Measurements from ENCODE around the gene NDEL1. TPM values are rescaled to one million over a fixed set of nuclear protein-coding genes. Genes with fewer than 3 reads are reported as not detected.

Gene NDEL1
- total RNA-seq, 4 donors from 2014 or later = 31.3 to 60.6 (median 41.5) TPM

DNA sequence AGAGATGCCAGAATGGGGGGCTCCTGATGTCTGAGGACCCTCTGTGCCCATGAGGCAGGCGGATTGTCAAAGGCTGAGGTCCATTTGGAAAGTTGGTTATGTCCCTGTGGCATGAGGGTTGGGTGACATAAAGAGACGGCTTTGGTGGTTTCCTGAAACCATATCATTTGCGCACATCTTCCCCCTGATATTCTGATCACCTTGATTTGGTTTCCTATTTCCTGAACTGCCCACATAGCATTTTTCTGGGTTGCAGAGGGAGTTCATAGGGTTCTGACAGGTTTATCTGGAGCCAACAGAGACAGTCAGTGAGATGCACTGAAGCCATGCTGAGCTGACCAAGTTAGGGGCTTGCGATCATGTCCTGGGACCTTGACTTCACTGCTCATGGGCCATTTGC, 22.4 kb upstream of the NDEL1 start:
- intact Hi-C loops (cut with DNase I; ENCODE audit: low total_unique reads) (no loop called here), in situ Hi-C loops (cut with MboI; ENCODE audit: low sequenced_read_pairs in 4 of 4) (loop anchor here (5.0 to 25.0 kb wide), 3 partner anchors 224 to 334 kb away; partner anchors contain the start of genes CCDC42 (in 1 of the 4) and MYH10 (in 1 of the 4))
- H3K36me3 ChIP-seq = no peaks in the 10 kb centered on the region
- H3K27ac ChIP-seq = no peak overlapping the region
- H3K9me3 ChIP-seq = no peaks in the 10 kb centered on the region
- no peak for DNase-seq
- no peak overlapping the region for H3K4me3 ChIP-seq
- peaks cover 0 to 3% of the 10 kb centered on the region in 2 donors for H3K4me1 ChIP-seq
- no peak for ATAC-seq
- peaks cover 0 to 3% (median 0%) of the 10 kb centered on the region in 3 donors for H3K27me3 ChIP-seq
- no peak for TF ChIP-seq CTCF (IDR thresholded peaks at IDR 0.05 in 4 of 5, conservative IDR thresholded peaks at IDR 0.05 in 1 of 5)
- no peak for TF ChIP-seq POLR2A (IDR thresholded peaks at IDR 0.05)

- no peak overlapping the region for H3K27ac ChIP-seq
- no peak for DNase-seq
- no peaks in the 10 kb centered on the region for H3K9me3 ChIP-seq
- peaks cover 0 to 3% (median 0%) of the 10 kb centered on the region in 3 donors for H3K27me3 ChIP-seq
- no peak for TF ChIP-seq POLR2A (IDR thresholded peaks at IDR 0.05)
- TF ChIP-seq CTCF (IDR thresholded peaks at IDR 0.05 in 4 of 5, conservative IDR thresholded peaks at IDR 0.05 in 1 of 5) = no peak
- H3K4me3 ChIP-seq = no peak overlapping the region
- H3K4me1 ChIP-seq = peaks cover 0 to 3% of the 10 kb centered on the region in 2 donors
- ATAC-seq = no peak
- in situ Hi-C loops (cut with MboI; ENCODE audit: low sequenced_read_pairs in 4 of 4) (loop anchor here (5.0 to 25.0 kb wide), 3 partner anchors 223 to 333 kb away; partner anchors contain the start of genes CCDC42 (in 1 of the 4) and MYH10 (in 1 of the 4)), intact Hi-C loops (cut with DNase I; ENCODE audit: low total_unique reads) (no loop called here)
- H3K36me3 ChIP-seq = no peaks in the 10 kb centered on the region
Observed at GRCh38 chr17:8413938-8414337, 21.7 kb upstream of the NDEL1 start.

DNA sequence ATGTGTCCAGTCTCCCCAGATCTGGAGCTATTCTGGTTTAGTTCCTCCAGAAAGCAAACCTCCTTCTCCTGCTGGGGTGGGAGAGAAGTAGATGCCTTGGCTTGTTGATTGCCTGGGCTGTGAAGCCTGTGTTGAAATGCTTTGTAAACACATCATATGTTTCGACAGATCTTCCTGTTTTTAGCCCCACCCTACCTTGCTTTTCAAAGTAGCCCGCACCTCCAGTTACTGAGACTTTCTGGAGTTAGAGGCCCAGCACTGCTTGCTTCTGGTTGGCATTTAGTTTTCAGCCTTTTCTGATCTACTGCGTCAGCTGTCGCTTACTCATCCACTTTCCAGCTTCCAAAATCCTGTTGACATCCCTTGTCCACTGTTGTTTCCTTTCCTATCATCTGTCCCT, 17.9 kb upstream of the NDEL1 start:
- no peak for ATAC-seq
- DNase-seq = no peak
- intact Hi-C loops (cut with DNase I; ENCODE audit: low total_unique reads) = no loop called here
- Histone ChIP-seq H3K4me1 (peaks cover 0 to 4% of the 10 kb centered on the region in 2 donors), H3K36me3 (no peaks in the 10 kb centered on the region), H3K27ac (no peak overlapping the region), H3K27me3 (peaks cover 0 to 3% (median 0%) of the 10 kb centered on the region in 3 donors), H3K9me3 (no peaks in the 10 kb centered on the region), H3K4me3 (no peak overlapping the region)
- in situ Hi-C loops (cut with MboI; ENCODE audit: low sequenced_read_pairs in 4 of 4) = loop anchor here in 1 of 4 donors (10.0 to 25.0 kb wide), 2 partner anchors 219 to 327 kb away; partner anchors contain the start of genes CCDC42 and MYH10
- TF ChIP-seq POLR2A (IDR thresholded peaks at IDR 0.05) (no peak), CTCF (IDR thresholded peaks at IDR 0.05 in 4 of 5, conservative IDR thresholded peaks at IDR 0.05 in 1 of 5) (no peak)

- ATAC-seq = no peak
- in situ Hi-C loops (cut with MboI; ENCODE audit: low sequenced_read_pairs in 4 of 4) (loop anchor here in 1 of 4 donors (10.0 to 25.0 kb wide), 2 partner anchors 219 to 326 kb away; partner anchors contain the start of genes CCDC42 and MYH10), intact Hi-C loops (cut with DNase I; ENCODE audit: low total_unique reads) (no loop called here)
- Histone ChIP-seq H3K27me3 (peaks cover 0 to 3% (median 0%) of the 10 kb centered on the region in 3 donors), H3K4me1 (peaks cover 0 to 4% of the 10 kb centered on the region in 2 donors), H3K27ac (no peak overlapping the region), H3K36me3 (no peaks in the 10 kb centered on the region), H3K9me3 (no peaks in the 10 kb centered on the region), H3K4me3 (no peak overlapping the region)
- DNase-seq = no peak
- TF ChIP-seq POLR2A (IDR thresholded peaks at IDR 0.05) (no peak), CTCF (IDR thresholded peaks at IDR 0.05 in 4 of 5, conservative IDR thresholded peaks at IDR 0.05 in 1 of 5) (no peak)
Observed at GRCh38 chr17:8418471-8418870, 17.2 kb upstream of the NDEL1 start.
